ENCODE measurements around the gene GNLY.

GNLY gene

GRCh38 chr2:85748039-85748734 is 54.0 kb downstream of the GNLY start:
- DNase-seq, result no peak
